OCI-LY3 (cell line): Measurements from ENCODE around the gene ANP32A.

ENCODE experiments used
- CTCF ChIP-seq: fragments of 200-600, 300-600 bp; sonication (generic); IDR thresholded peaks from 2 replicates; pipeline ENCODE4 v1.5.1; 2014; ENCODE audit warnings: antibody characterized with exemption, low read length, low read depth
- EZH2phosphoT487 ChIP-seq: fragments of 200-600 bp; shearing (Covaris generic); IDR thresholded peaks from 2 replicates; pipeline ENCODE4 v1.6.1; 2018; ENCODE audit warnings: antibody characterized with exemption, mixed run types, low read depth

GRCh38 chr15:68774120-68774519, 46.6 kb downstream of the ANP32A start:
- TF ChIP-seq CTCF (no peak), EZH2phosphoT487 (no peak)
